ENCODE data around the gene POLR1G. TPM values are rescaled to one million over a fixed set of nuclear protein-coding genes. Genes with fewer than 3 reads are reported as not detected.
A peak's percentile ranks its signal among the peaks of the same experiment; 100 is the strongest.

Gene POLR1G
- total RNA-seq, 2 donors from 2014 or later = 2.2 to 9.9 TPM

DNA sequence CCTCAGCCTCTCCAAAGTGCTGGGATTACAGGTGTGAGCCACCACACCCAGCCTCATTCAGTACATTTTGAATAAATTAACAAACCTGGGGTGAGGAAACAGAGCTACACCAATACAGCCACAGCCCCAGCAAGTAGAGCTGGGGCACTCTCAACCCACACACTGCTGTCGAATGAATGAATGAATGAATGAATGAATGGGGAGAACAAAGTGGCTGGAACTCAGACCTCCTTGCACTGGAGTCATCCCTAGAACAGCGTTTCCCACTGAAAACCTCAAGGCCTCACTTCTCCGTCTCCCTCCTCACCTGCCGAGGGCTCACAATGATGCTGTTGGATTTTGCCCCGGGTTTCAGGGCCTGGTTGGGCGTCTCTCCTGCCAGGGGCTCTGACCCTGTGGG is 14.4 kb downstream of the POLR1G start:
- Histone ChIP-seq H3K27me3 (replicated peaks; ENCODE audit: insufficient read depth) (no peaks in the 10 kb centered on the region), H3K36me3 (peaks cover 23% of the 10 kb centered on the region), H3K4me1 (ENCODE audit: control insufficient read depth in 1 of 2, low read depth in 2 of 2) (peaks cover 13 to 33% of the 10 kb centered on the region in 2 donors), H3K9me3 (no peaks in the 10 kb centered on the region), H3K27ac (no peak overlapping the region), H3K4me3 (no peak overlapping the region)
- DNase-seq (ENCODE audit: low spot score) = no peak
- TF ChIP-seq, protein P1, sequence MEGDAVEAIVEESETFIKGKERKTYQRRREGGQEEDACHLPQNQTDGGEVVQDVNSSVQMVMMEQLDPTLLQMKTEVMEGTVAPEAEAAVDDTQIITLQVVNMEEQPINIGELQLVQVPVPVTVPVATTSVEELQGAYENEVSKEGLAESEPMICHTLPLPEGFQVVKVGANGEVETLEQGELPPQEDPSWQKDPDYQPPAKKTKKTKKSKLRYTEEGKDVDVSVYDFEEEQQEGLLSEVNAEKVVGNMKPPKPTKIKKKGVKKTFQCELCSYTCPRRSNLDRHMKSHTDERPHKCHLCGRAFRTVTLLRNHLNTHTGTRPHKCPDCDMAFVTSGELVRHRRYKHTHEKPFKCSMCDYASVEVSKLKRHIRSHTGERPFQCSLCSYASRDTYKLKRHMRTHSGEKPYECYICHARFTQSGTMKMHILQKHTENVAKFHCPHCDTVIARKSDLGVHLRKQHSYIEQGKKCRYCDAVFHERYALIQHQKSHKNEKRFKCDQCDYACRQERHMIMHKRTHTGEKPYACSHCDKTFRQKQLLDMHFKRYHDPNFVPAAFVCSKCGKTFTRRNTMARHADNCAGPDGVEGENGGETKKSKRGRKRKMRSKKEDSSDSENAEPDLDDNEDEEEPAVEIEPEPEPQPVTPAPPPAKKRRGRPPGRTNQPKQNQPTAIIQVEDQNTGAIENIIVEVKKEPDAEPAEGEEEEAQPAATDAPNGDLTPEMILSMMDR (IDR thresholded peaks at IDR 0.05) = no peak
- ATAC-seq (ENCODE audit: insufficient number of reproducible peaks, low FRiP score, low read depth) = no peak

DNA sequence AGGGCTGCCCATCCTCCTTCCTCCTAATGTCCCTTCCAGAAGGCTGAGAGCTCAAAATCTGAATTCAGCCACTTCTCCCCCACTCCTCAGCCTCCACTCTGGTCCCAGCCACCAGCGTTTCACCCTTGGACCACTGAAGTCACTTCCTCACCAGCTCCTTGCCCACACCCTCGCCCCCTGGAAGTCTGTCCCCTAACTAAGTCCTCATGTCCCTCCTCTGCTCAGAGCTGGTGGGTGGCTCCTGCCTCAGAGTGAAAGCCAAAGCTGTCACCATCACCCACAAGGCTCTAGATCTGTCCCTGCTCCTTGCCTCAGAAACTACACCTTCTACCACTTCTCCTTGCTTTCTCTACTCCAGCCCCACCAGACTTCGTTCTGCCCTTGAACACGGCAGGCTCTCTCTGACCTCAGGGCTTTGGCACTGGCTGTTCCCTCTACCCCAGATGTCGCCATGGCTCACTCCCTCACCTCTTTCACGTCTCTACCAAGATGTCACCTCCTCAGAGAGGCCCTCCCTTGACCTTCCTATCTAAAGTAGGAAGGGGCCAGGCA is 15.6 kb downstream of the POLR1G start:
- no peak for ATAC-seq (ENCODE audit: insufficient number of reproducible peaks, low FRiP score, low read depth)
- H3K36me3 ChIP-seq = peaks cover 22% of the 10 kb centered on the region
- H3K27ac ChIP-seq = peak overlapping the region in 1 of 2 donors; percentile 95

DNA sequence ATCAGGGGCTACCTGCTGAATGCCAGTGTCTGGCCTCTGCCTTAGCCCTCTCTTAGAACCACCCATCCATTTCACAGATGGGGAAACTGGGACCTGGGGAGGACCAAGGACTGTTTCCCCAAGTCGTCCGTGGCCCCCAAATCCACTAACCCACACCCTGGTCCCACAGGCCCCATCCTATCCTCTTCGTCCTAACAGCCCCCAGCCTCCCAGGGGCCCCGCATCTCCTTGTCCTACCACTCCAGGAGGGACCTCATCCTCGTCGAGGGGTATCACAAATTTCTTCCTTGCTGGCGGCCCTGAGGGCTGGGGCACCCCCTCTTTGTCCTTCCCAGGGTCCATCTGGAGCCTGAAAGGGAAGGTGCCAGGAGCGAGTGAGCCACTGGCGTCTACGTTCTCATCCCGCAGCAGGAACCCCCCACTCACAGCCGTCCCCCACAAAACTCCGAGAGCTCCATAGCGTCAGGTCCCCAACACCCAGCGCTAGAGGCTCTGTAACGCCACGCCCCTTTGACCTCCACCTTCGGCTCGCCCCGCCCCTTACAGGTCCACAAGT is 16.7 kb downstream of the POLR1G start:
- no peak for DNase-seq (ENCODE audit: low spot score)
- ATAC-seq (ENCODE audit: insufficient number of reproducible peaks, low FRiP score, low read depth) = no peak

More for the DNA sequence above, 15.6 kb downstream of the POLR1G start:
- H3K27me3 ChIP-seq (replicated peaks; ENCODE audit: insufficient read depth) = no peaks in the 10 kb centered on the region
- no peaks in the 10 kb centered on the region for H3K9me3 ChIP-seq
- H3K4me3 ChIP-seq = no peak overlapping the region
- DNase-seq (ENCODE audit: low spot score) = no peak
- TF ChIP-seq, protein P1 (IDR thresholded peaks at IDR 0.05) = no peak
- peaks cover 13 to 44% of the 10 kb centered on the region in 2 donors for H3K4me1 ChIP-seq (ENCODE audit: control insufficient read depth in 1 of 2, low read depth in 2 of 2)

DNA sequence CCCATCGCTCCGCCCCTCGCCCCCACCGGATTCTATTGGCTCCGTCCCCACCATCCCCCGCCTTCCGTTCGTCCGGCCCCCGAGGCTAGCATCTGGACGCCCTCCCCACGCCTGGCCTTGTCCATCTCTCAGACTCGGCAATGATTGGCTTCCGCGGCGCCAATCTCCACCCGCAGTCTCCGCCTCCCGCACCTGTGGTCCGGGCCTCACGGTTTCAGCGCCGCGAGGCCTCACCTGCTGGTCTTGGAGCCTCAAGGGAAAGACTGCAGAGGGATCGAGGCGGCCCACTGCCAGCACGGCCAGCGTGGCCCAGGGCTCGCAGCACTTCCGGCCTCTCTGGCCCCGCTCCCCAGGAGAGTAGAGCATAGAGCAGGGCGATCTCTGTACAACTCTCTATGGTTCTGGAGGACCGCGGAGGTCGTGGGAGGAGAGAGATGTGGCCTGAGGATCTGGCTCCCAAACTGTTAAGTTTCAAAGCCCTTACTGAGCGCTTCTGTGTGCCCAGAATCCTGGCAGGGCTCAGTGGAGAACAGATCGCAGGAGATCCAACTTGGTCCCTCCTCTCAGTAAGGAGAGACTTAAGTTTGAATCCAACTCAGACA is 17.2 kb downstream of the POLR1G start, which contains the start of gene ERCC1:
Gene ERCC1, minus strand, starts transcription at position 329 of the 602 bp plus-strand sequence. CDS start 543 bp downstream, outside the sequence.
- H3K27ac ChIP-seq = peak within 1 kb of the TSS; percentile 95 to 96
- TF ChIP-seq, protein P1 (IDR thresholded peaks at IDR 0.05) = no peak
- H3K36me3 ChIP-seq = peaks cover 8% of the 10 kb centered on the region
- peak; percentile 89 for DNase-seq (ENCODE audit: low spot score)
- H3K4me3 ChIP-seq = peak within 1 kb of the TSS; percentile 88
- no peak for ATAC-seq (ENCODE audit: insufficient number of reproducible peaks, low FRiP score, low read depth)
- H3K27me3 ChIP-seq (replicated peaks; ENCODE audit: insufficient read depth) = no peaks in the 10 kb centered on the region
- H3K9me3 ChIP-seq = no peaks in the 10 kb centered on the region
- H3K4me1 ChIP-seq (ENCODE audit: control insufficient read depth in 1 of 2, low read depth in 2 of 2) = peaks cover 13 to 52% of the 10 kb centered on the region in 2 donors

More for the DNA sequence above, 16.7 kb downstream of the POLR1G start:
- H3K27ac ChIP-seq = peak overlapping the region; percentile 95 to 96
- peak overlapping the region; percentile 88 for H3K4me3 ChIP-seq
- no peaks in the 10 kb centered on the region for H3K27me3 ChIP-seq (replicated peaks; ENCODE audit: insufficient read depth)
- H3K36me3 ChIP-seq = peaks cover 12% of the 10 kb centered on the region
- TF ChIP-seq, protein P1 (IDR thresholded peaks at IDR 0.05) = no peak
- H3K9me3 ChIP-seq = no peaks in the 10 kb centered on the region
- peaks cover 13 to 52% of the 10 kb centered on the region in 2 donors for H3K4me1 ChIP-seq (ENCODE audit: control insufficient read depth in 1 of 2, low read depth in 2 of 2)

Measured in thoracic aorta (tissue), 2 donors.